Lower leg skin (tissue), 4 donors: ENCODE data around the gene ADI1. TPM values are rescaled to one million over a fixed set of nuclear protein-coding genes. Genes with fewer than 3 reads are reported as not detected.
"Not testable (repeated sequence)": the region's sequence is repeated elsewhere in the genome, so short reads cannot be mapped to it uniquely, and the experiment has no call there.

ENCODE experiments used
- DNase-seq, 2 donors: peaks; one replicate each; pipeline ENCODE4 v3.0.0-alpha.2; 2019; ENCODE audit warnings: low spot score in 2 of 2
- H3K4me3 ChIP-seq: fragments of 200-600 bp; sonication (generic); 2 replicates; pipeline ENCODE4 v1.5.1; 2017; ENCODE audit warnings: mild to moderate bottlenecking, low read depth; ENCODE audit not compliant: poor library complexity, severe bottlenecking
- CTCF ChIP-seq, 3 donors: fragments of 450-650 bp; IDR thresholded peaks; one replicate each; pipeline ENCODE4 v1.5.1; 2016; ENCODE audit warnings: antibody characterized with exemption in 3 of 3, mild to moderate bottlenecking in 3 of 3, moderate library complexity in 2 of 3
- POLR2A ChIP-seq, 2 donors: fragments of 450-650 bp; IDR thresholded peaks; one replicate each; pipeline ENCODE4 v1.6.1; 2016 to 2017; ENCODE audit warnings: antibody characterized with exemption in 2 of 2, mild to moderate bottlenecking in 1 of 2, moderate library complexity in 1 of 2
- WGBS, 2 donors: methylation state at CpG; one replicate each; pipeline ENCODE4 v1.1.5; 2018; 5-methylcytosine and 5-hydroxymethylcytosine counted together
- intact Hi-C: fragments of 100-400 bp; cut with DNase I; formaldehyde crosslinking; loops from one replicate; pipeline ENCODE4 v1.15.0; 2023; ENCODE audit warnings: low total_unique reads
- total RNA-seq, 4 donors: library from RNA; depleted of rRNA; stranded (reverse); fragments of >200 nt; gene quantifications; one replicate each; pipeline ENCODE4 v1.1.0, GENCODE V29; 2016

Gene ADI1
- total RNA-seq, 4 donors from 2014 or later = 29.1 to 55.5 (median 44.1) TPM

GRCh38 chr2:3459185-3460015 is 59.9 kb downstream of the ADI1 start:
- H3K4me3 ChIP-seq = no peak overlapping the region
- intact Hi-C loops = no loop called here
- no peak for TF ChIP-seq CTCF (IDR thresholded peaks at IDR 0.05)
- no peak for TF ChIP-seq POLR2A (IDR thresholded peaks at IDR 0.05)
- 89 to 91% methylated on average over 25 of the region's 25 CpGs for WGBS, 2 donors
- peak in 1 of 2 donors; percentile 77 for DNase-seq

DNA sequence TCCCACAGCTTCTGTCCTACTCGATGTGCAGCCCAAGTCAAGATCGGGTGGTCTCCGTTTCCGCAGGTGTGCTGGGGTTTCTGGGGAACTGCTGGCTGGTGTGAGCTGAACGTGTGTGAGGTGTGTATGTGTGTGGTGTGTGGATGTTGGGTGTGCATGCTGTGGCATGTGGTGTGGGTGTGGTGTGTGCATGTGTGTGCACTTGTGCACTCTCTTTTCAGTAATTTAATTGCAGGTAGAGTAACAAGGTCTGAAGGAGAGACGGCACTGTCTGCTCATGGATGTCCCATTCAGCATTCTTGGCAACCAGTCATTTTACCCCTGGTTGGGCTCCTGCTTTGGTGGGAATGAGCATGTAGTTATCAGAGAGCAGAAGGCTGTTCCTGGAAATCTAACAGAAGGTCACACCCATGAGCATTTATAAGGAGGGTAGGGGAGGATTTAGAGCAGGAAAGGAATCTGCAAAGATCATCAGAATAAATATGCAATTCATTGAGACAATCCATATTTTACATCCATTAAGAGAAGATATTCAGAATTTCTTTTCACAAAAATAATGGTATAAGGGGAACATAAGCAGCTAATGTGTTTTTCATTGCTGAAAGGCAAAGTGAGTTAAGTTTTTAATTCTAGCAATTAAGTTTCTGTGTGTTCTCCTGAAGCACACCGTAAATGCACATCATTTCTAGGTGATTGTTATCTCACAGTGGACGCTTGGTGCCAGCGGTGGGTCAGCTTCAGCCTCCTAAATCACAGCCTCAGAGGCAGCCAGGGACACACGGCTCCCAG is 60.7 kb downstream of the ADI1 start:
- intact Hi-C loops = no loop called here
- WGBS, 2 donors = 75 to 88% methylated on average over 10 of the region's 10 CpGs
- DNase-seq = no peak

DNA sequence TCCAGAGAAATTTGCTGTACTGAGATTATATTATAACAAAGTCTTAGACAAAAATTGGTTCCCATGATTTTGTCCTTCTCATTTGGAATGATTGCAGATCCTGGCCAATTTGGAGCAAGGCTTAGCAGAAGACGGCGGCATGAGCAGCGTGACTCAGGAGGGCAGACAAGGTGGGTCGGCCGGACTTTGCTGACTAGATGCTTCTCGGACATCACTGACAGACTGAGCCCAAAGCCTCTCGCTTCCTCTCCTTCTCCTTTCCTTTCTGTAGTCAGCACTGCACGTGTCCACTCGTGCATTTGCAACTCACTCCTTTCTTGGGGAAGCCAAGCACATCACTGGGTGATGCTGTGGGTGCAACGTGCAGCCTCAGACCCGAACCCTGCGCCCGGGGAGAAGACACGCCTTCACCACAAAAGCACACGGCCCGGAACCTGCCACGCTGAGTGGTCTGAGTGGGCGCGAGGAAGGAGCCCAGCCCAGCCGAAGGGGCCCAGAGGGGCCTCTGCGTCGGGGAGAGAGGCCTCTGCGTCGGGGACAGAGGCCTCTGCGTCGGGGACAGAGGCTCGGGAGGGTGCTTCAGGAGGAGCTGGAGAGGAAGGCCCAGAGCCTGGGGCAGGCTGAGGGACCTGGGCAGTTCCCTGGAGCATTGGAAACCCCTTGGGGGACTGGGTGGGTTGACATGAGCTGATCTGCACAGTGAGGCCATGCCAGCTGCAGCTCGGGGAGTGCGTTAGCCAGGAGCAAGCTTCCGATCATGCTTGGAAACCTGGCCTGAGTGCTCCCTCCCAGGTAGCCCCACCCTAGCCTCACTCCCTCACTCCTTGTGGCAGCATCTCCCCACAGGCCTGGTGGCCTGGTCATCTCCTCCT is 61.6 kb downstream of the ADI1 start:
- intact Hi-C loops = no loop called here
- DNase-seq = peak in 1 of 2 donors; percentile 57
- 85% methylated on average over 30 of the region's 30 CpGs for WGBS, 2 donors
- no peak for TF ChIP-seq CTCF (IDR thresholded peaks at IDR 0.05)
- TF ChIP-seq POLR2A (IDR thresholded peaks at IDR 0.05) = no peak
- no peak overlapping the region for H3K4me3 ChIP-seq

More for the DNA sequence above, 60.7 kb downstream of the ADI1 start:
- H3K4me3 ChIP-seq = no peak overlapping the region
- TF ChIP-seq CTCF (IDR thresholded peaks at IDR 0.05) = no peak
- no peak for TF ChIP-seq POLR2A (IDR thresholded peaks at IDR 0.05)

DNA sequence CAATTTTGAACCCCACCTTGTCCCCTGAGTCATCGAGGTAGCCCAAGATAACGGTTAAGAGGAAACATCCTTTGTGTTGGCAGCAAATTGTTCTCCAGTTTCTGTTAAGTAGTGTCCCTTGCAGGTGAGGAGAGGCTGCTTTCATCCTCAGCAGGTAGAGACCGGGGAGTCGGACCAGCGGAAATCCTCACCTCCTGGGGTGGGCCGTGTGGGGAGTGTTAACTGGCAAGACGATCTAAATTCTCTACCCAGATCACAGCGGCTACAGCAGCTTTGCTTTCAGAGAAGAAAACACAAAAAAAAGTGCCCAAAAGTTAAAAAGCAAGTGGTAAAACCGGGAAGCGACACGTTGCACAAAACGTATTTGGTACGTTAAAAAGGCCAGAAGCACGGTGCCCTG is 63.2 kb downstream of the ADI1 start:
- H3K4me3 ChIP-seq = no peak overlapping the region
- intact Hi-C loops = no loop called here
- no peak for DNase-seq
- 96% methylated on average over 14 of the region's 14 CpGs for WGBS, 2 donors
- TF ChIP-seq POLR2A (IDR thresholded peaks at IDR 0.05) (no peak), CTCF (IDR thresholded peaks at IDR 0.05) (no peak)

GRCh38 chr2:3454802-3455201 is 64.5 kb downstream of the ADI1 start:
- DNase-seq = peak in 1 of 2 donors; percentile 75
- no peak for TF ChIP-seq POLR2A (IDR thresholded peaks at IDR 0.05)
- 97% methylated on average over 22 of the region's 22 CpGs for WGBS, 2 donors
- H3K4me3 ChIP-seq = no peak overlapping the region
- intact Hi-C loops = no loop called here

GRCh38 chr2:3454005-3454404 is 65.3 kb downstream of the ADI1 start:
- intact Hi-C loops, H3K4me3 ChIP-seq, DNase-seq: not testable (repeated sequence)
- 81 to 86% methylated on average over 5 to 6 of the region's 6 CpGs for WGBS, 2 donors
